ENCODE data around the gene SERPINB4.

GRCh38 chr18:63617049-63617914 lies 26.8 kb downstream of the SERPINB4 start:
- TF ChIP-seq CTCF (IDR thresholded peaks at IDR 0.05) (no peak), TCF7L2 (IDR thresholded peaks at IDR 0.05; ENCODE audit: low read depth, low read length) (no peak), SIN3A (IDR thresholded peaks at IDR 0.05; ENCODE audit: borderline replicate concordance, insufficient read depth, low read depth, low read length) (no peak)

Data from Panc1 (cell line).